SK-N-SH (cell line): ENCODE results near the gene GPR17.

ENCODE experiments used
- ELF1 ChIP-seq: IDR thresholded peaks from 2 replicates; pipeline ENCODE4 v1.4.0; 2012
- FOXM1 ChIP-seq: IDR thresholded peaks from 2 replicates; pipeline ENCODE4 v1.4.0; 2012; ENCODE audit warnings: low read depth, mild to moderate bottlenecking
- GABPA ChIP-seq: IDR thresholded peaks from 2 replicates; pipeline ENCODE4 v1.4.0; 2012; ENCODE audit warnings: low read depth, mild to moderate bottlenecking
- MXI1 ChIP-seq: IDR thresholded peaks from 2 replicates; pipeline ENCODE4 v1.6.1; 2012; ENCODE audit warnings: mild to moderate bottlenecking, low read depth, low read length, improper control_type of control experiment
- RCOR1 ChIP-seq: fragments of 150-350 bp; IDR thresholded peaks from 2 replicates; pipeline ENCODE4 v1.6.1; 2017; ENCODE audit warnings: antibody characterized with exemption, low read length
- RFX5 ChIP-seq: IDR thresholded peaks from 2 replicates; pipeline ENCODE4 v1.6.1; 2012; ENCODE audit warnings: mild to moderate bottlenecking, improper control_type of control experiment, low read length
- SIN3A ChIP-seq: IDR thresholded peaks from 2 replicates; pipeline ENCODE4 v1.6.1; 2012; ENCODE audit warnings: low read depth, mild to moderate bottlenecking, low read length, moderate library complexity, borderline replicate concordance
- TF ChIP-seq, protein P1 (sequence below): fragments of 200-600 bp; sonication (generic); IDR thresholded peaks from 2 replicates; pipeline ENCODE4 v1.6.1; 2017; ENCODE audit warnings: antibody characterized with exemption, mild to moderate bottlenecking, moderate library complexity
- TF ChIP-seq, protein P2 (sequence below): IDR thresholded peaks from 2 replicates; pipeline ENCODE4 v1.6.1; 2012; ENCODE audit warnings: mild to moderate bottlenecking, low read depth, low read length, moderate library complexity

DNA sequence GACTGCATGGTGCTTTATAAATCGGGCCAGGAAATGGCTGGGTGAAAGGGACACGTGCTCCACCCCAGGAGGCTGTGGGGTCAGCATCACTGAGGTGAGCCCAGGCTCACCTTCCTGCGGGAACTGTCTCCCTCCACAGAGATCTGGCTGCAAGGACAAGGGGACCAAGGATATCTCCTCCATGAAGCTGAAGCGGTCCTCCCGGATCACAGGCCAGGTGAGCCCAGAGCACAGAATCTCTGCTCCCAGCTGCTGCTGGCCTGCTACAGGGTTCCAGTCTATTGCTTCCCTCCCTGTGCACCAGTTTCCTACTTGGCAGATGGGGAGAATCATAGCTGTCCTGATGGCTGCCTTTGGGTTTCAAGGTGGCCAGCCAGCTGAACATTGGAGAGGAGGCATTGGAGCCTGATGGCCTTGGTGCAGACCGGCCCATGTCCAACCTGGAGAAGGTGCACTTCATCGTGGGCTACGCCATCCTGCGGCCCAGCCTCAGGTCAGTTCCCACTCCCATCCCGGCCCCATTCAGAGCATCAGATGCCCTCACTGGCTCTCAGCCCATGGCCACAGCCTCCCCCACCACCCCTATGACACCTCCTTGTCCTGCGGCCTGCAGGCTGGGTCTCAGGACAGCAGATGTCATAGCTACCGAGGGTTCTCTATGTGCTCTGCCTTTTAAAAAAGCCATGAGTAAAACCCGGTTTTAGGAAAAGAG is 33.7 kb upstream of the GPR17 start:
- TF ChIP-seq RFX5 (no peak), MXI1 (no peak), ELF1 (no peak), FOXM1 (no peak), SIN3A (no peak), GABPA (no peak), RCOR1 (no peak)
- TF ChIP-seq, protein P1, sequence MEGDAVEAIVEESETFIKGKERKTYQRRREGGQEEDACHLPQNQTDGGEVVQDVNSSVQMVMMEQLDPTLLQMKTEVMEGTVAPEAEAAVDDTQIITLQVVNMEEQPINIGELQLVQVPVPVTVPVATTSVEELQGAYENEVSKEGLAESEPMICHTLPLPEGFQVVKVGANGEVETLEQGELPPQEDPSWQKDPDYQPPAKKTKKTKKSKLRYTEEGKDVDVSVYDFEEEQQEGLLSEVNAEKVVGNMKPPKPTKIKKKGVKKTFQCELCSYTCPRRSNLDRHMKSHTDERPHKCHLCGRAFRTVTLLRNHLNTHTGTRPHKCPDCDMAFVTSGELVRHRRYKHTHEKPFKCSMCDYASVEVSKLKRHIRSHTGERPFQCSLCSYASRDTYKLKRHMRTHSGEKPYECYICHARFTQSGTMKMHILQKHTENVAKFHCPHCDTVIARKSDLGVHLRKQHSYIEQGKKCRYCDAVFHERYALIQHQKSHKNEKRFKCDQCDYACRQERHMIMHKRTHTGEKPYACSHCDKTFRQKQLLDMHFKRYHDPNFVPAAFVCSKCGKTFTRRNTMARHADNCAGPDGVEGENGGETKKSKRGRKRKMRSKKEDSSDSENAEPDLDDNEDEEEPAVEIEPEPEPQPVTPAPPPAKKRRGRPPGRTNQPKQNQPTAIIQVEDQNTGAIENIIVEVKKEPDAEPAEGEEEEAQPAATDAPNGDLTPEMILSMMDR: no peak
- TF ChIP-seq, protein P2, sequence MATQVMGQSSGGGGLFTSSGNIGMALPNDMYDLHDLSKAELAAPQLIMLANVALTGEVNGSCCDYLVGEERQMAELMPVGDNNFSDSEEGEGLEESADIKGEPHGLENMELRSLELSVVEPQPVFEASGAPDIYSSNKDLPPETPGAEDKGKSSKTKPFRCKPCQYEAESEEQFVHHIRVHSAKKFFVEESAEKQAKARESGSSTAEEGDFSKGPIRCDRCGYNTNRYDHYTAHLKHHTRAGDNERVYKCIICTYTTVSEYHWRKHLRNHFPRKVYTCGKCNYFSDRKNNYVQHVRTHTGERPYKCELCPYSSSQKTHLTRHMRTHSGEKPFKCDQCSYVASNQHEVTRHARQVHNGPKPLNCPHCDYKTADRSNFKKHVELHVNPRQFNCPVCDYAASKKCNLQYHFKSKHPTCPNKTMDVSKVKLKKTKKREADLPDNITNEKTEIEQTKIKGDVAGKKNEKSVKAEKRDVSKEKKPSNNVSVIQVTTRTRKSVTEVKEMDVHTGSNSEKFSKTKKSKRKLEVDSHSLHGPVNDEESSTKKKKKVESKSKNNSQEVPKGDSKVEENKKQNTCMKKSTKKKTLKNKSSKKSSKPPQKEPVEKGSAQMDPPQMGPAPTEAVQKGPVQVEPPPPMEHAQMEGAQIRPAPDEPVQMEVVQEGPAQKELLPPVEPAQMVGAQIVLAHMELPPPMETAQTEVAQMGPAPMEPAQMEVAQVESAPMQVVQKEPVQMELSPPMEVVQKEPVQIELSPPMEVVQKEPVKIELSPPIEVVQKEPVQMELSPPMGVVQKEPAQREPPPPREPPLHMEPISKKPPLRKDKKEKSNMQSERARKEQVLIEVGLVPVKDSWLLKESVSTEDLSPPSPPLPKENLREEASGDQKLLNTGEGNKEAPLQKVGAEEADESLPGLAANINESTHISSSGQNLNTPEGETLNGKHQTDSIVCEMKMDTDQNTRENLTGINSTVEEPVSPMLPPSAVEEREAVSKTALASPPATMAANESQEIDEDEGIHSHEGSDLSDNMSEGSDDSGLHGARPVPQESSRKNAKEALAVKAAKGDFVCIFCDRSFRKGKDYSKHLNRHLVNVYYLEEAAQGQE: no peak
